H1 (cell line): ENCODE measurements around the gene TEX9. TPM values are rescaled to one million over a fixed set of nuclear protein-coding genes. Genes with fewer than 3 reads are reported as not detected.

Experiments
- ASH2L ChIP-seq: fragments of 200-600, 300-600 bp; sonication (generic); IDR thresholded peaks from one replicate; pipeline ENCODE4 v1.7.1; 2017; ENCODE audit warnings: low read length
- ATF3 ChIP-seq: IDR thresholded peaks from 2 replicates; pipeline ENCODE4 v1.6.1; 2011; ENCODE audit warnings: low read depth, mild to moderate bottlenecking, low read length; ENCODE audit not compliant: insufficient read depth
- CBX5 ChIP-seq: fragments of 300-800, 300-1000 bp; sonication (generic); IDR thresholded peaks from 2 replicates; pipeline ENCODE4 v1.7.1; 2016; ENCODE audit warnings: antibody characterized with exemption, low read length, low read depth
- CBX8 ChIP-seq: fragments of 300-800, 300-1000 bp; sonication (generic); IDR thresholded peaks from 2 replicates; pipeline ENCODE4 v1.7.1; 2016; ENCODE audit warnings: low read depth, low read length, borderline replicate concordance
- polyA plus RNA-seq, 7 experiments: library from polyadenylated mRNA; depleted of rRNA in 3 of 7; stranded (reverse) in 5 of 7; unstranded in 2 of 7; fragments of >200 nt in 5 of 7; fragments of 200-250 nt in 2 of 7; gene quantifications; 1 replicate in 5 of 7; 2 replicates in 1 of 7; 4 replicates in 1 of 7; pipeline versions ENCODE4 v1.2.1 to v1.2.3, GENCODE V29; 2011 to 2013; ENCODE audit warnings: missing spikeins in 2 of 7, mixed read lengths in 2 of 7
- total RNA-seq: library from RNA; stranded (reverse); fragmentation: NEBNext Ultra II Directional; extraction: Animal tissue kit (Norgen Biotek cat#: 25700); gene quantifications from 2 replicates; pipeline ENCODE4 v1.2.1, GENCODE V29; 2021

The TEX9 gene
- total and polyA plus RNA-seq, 2 of the 8 experiments (the other 6 are each of a cell fraction or from before 2014, with no cell fraction given), result 3.4 to 12.3 TPM

GRCh38 chr15:56385908-56386307 lies 20.7 kb downstream of the TEX9 start (continued):
- TF ChIP-seq CBX8 (no peak), CBX5 (no peak), ATF3 (no peak), ASH2L (no peak)
